ENCODE results near the gene KIAA1958.

- TF ChIP-seq POLR2A (IDR thresholded peaks at IDR 0.05) (no peak), EP300 (IDR thresholded peaks at IDR 0.05) (no peak)
- TF ChIP-seq, protein P1, sequence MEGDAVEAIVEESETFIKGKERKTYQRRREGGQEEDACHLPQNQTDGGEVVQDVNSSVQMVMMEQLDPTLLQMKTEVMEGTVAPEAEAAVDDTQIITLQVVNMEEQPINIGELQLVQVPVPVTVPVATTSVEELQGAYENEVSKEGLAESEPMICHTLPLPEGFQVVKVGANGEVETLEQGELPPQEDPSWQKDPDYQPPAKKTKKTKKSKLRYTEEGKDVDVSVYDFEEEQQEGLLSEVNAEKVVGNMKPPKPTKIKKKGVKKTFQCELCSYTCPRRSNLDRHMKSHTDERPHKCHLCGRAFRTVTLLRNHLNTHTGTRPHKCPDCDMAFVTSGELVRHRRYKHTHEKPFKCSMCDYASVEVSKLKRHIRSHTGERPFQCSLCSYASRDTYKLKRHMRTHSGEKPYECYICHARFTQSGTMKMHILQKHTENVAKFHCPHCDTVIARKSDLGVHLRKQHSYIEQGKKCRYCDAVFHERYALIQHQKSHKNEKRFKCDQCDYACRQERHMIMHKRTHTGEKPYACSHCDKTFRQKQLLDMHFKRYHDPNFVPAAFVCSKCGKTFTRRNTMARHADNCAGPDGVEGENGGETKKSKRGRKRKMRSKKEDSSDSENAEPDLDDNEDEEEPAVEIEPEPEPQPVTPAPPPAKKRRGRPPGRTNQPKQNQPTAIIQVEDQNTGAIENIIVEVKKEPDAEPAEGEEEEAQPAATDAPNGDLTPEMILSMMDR (IDR thresholded peaks at IDR 0.05), result no peak
Observed at GRCh38 chr9:112623198-112623597, 136.6 kb downstream of the KIAA1958 start.

All from sigmoid colon (tissue), 4 donors.